ENCODE measurements around the gene PRPF38B. TPM values are rescaled to one million over a fixed set of nuclear protein-coding genes. Genes with fewer than 3 reads are reported as not detected.
A peak's percentile ranks its signal among the peaks of the same experiment; 100 is the strongest.

PRPF38B gene
- total and polyA plus RNA-seq, 9 of the 15 experiments (the other 6 are each of a cell fraction or from before 2014, with no cell fraction given) = 25.3 to 85.5 (median 66.4) TPM

DNA sequence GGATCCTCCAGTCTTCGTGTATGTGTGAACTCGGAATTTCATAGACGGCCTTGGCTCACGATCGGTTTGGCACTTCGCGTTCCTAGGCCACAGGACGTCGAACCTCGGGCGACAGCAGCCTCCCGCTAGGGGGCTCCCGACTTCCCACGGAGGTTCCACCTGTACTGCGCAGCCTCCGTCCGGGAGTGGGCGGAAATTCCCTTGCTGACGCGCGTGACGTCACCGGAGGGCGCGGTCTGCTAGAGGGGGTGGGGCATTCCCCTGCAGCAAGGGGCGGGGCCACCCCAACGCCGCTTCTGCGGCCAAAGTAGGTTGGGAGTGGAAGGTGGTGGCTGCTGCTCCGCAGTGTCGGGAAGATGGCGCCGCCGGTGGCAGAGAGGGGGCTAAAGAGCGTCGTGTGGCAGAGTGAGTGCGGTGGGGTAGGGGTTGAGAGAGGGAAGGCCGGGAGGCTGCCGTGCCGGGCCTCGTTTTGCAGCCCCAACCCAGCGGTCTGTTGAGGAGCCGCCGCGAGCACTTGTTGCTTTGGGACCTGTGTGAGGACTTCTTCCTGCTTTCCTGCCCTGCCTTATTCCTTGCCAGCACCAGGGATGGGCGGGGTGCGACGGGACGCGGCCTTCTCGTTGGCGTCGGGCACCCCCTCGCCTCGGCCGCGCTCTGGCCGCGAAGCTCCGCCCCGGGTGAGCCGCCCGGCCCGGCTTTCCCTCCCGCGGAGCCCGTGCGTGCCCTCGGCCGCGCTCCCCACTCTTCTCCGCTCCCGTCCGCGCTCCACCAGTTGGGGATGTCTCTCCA, 54.5 kb downstream of the PRPF38B start, which contains the start of gene STXBP3 (continued):
- TF ChIP-seq HNRNPLL (IDR thresholded peaks at IDR 0.05; ENCODE audit: low read depth, low read length, poor library complexity, severe bottlenecking) (peak; percentile 96), CXXC5 (CRISPR knock-in tag; IDR thresholded peaks at IDR 0.05) (peak; percentile 89), DMBX1 (CRISPR knock-in tag; IDR thresholded peaks at IDR 0.05; ENCODE audit: borderline replicate concordance) (peak; percentile 73; the same call in 1 of the 2 replicates), ZC3H8 (IDR thresholded peaks at IDR 0.05) (no peak), SMARCE1 (IDR thresholded peaks at IDR 0.05) (peak; percentile 62), HDAC1 (IDR thresholded peaks at IDR 0.05) (peak in 1 of 2 experiments; percentile 91; a peak in 2 of 4 replicates), EP300 (IDR thresholded peaks at IDR 0.05; ENCODE audit: low read length) (peak; percentile 51), CBFB (CRISPR knock-in tag; IDR thresholded peaks at IDR 0.05) (no peak; the same call in 1 of the 2 replicates), WHSC1 (IDR thresholded peaks at IDR 0.05; ENCODE audit: low read length) (no peak), KDM4B (IDR thresholded peaks at IDR 0.05; ENCODE audit: borderline replicate concordance in 2 of 2, low read depth in 1 of 2) (no peak; a peak in 1 of 4 replicates), FUS (optimal IDR thresholded peaks at IDR 0.05; ENCODE audit: low read depth, low read length) (peak; percentile 38), NCOR1 (IDR thresholded peaks at IDR 0.05) (no peak; the same call in 1 of the 2 replicates), STAT5A (IDR thresholded peaks at IDR 0.05; ENCODE audit: borderline replicate concordance, low read length) (no peak), HNRNPUL1 (IDR thresholded peaks at IDR 0.05; ENCODE audit: low read length) (no peak), IFI16 (CRISPR knock-in tag; IDR thresholded peaks at IDR 0.05) (no peak)
- TF ChIP-seq, protein P1, sequence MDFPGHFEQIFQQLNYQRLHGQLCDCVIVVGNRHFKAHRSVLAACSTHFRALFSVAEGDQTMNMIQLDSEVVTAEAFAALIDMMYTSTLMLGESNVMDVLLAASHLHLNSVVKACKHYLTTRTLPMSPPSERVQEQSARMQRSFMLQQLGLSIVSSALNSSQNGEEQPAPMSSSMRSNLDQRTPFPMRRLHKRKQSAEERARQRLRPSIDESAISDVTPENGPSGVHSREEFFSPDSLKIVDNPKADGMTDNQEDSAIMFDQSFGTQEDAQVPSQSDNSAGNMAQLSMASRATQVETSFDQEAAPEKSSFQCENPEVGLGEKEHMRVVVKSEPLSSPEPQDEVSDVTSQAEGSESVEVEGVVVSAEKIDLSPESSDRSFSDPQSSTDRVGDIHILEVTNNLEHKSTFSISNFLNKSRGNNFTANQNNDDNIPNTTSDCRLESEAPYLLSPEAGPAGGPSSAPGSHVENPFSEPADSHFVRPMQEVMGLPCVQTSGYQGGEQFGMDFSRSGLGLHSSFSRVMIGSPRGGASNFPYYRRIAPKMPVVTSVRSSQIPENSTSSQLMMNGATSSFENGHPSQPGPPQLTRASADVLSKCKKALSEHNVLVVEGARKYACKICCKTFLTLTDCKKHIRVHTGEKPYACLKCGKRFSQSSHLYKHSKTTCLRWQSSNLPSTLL (IDR thresholded peaks at IDR 0.05) = no peak; the same call in 1 of the 2 replicates

Measured in K562 (cell line).